Middle frontal gyrus (tissue), 1 donor: ENCODE measurements around the gene NELFCD.
"Not testable (repeated sequence)": the region's sequence is repeated elsewhere in the genome, so short reads cannot be mapped to it uniquely, and the experiment has no call there.

Source experiments
- DNase-seq: peaks from one replicate; pipeline ENCODE4 v3.0.0-alpha.2; 2015; ENCODE audit warnings: low spot score; ENCODE audit errors: extremely low spot score

NELFCD gene

GRCh38 chr20:58971429-58971828, 9.6 kb upstream of the NELFCD start:
- no peak for DNase-seq

DNA sequence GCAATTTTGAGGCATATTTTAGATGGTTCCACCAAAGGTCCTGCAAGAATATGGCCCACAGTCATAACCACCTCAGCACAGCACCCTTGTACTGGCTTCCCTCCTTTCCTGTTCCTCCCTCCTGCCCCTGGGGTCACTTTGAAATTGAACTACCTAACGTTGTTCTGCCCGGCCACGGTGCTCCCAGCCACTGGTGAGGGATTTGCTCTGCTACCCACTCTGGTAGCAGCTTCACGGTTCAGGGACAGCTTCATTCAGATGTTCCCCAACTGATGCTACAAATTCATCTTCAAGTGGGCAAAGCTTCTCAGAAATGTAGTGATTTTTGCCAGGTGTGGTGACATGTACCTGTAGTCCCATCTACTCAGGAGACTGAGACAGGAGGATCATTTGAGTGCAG, 7.9 kb upstream of the NELFCD start:
- DNase-seq = no peak

GRCh38 chr20:58973866-58974265, 7.2 kb upstream of the NELFCD start:
- DNase-seq = no peak

DNA sequence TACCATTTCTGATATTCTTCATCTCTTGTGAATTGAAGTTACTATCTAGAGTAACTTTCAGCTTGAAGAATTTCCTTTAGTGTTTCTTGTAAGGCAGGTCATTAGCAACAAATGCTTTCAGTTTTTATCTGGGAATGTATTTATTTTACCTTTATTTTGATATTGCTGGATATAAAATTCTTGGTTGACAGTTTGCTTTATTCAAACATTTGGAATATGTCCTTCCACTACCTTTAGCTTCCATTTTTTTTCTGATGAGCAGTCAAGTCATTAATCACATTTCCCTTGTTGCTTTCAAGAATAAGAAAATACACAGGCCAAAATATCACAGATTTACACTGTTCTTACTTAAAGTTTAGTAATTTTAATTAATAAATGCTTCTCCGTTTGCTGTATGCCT, 5.7 kb upstream of the NELFCD start:
- no peak for DNase-seq

DNA sequence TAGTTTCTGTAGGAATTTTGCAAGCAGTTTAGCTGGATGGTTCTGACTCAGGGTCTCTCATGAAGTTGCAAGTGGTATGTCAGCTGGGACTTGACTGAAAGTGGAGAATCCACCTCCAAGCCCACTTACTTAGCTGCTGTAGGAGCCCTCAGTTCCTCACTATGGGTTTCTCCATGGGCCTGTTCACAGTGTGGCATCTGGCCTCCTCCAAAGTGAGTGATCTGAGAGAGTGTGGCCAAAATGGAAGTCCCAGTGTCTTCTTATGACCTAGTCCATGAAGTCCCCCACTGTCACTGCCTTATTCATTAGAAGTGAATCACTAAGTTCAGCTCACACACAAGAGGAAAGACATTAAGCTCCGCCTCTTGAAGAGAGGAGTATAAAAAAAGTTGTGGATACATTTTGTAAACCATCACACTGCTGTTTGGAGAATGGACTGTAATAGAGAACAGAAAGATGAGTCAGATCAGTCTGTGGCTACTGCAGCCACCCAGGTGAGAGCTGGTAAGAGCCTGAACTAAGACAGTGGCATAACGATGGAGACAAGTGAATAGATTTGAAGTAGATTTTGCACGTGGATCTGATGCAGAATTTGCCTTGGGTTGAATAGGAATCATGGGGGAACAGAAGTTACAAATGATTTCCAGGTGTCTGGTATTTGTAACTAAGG, 4.9 kb upstream of the NELFCD start:
- no peak for DNase-seq

- DNase-seq = no peak
These were observed 2.5 kb upstream of the NELFCD start for GRCh38 chr20:58978351-58979190.

GRCh38 chr20:58981628-58982364, 740 bp downstream of the NELFCD start:
- DNase-seq = no peak

GRCh38 chr20:58982406-58983114, 1.5 kb downstream of the NELFCD start:
- no peak for DNase-seq

GRCh38 chr20:58983115-58983468, 2.0 kb downstream of the NELFCD start:
- not testable (repeated sequence) for DNase-seq

DNA sequence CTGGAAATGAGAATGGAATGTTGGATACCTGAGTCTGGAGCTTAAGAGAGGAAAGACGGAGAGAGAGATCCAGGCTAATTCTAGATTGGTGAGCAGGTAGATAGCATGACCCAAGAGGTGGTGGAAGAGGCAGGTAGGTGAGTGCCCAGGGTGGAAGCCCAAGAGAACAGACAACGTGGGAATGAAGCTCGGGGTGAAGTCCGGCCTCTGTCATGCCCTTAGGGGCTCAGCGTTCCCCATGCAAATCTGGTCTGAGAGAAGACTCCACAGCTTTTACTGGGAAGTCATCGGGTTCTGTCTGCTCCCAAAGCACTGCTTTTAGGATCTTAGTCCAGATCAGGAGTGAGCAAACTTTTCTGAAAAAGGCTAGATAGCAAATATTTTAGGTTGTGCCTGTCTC, 3.6 kb downstream of the NELFCD start:
- DNase-seq = no peak

- no peak for DNase-seq
These were observed 4.6 kb downstream of the NELFCD start for GRCh38 chr20:58985656-58986055.

DNA sequence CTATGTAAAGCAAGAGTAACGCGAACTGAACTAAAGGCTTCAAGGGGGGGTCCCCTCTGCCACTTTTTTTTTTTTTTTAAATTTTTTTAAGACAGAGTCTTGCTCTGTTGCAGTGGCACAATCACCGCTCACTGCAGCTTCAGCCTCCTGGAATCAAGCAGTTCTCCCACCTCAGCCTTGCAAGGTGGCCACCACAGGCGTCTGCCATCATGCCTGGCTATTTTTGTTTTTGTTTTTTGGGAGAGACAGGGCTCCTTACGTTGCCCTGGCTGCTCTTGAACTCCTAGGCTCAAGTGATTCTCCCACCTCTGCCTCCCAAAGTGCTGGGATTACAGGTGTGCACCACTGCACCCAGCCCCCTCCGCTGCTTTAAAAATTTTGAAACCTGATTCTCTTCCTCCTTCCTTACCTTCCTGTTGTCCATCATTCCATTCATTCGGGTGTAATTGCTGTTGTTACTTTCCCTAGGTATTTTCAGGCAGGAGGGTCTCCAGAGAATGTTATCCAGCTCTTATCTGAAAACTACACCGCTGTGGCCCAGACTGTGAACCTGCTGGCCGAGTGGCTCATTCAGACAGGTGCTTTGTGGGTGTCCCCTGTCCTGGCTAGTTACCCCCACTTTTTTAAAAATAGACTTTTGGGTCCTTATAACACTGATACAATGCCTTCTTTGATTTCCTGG, 5.4 kb downstream of the NELFCD start:
- DNase-seq = no peak

- no peak for DNase-seq
These were observed 6.0 kb downstream of the NELFCD start for GRCh38 chr20:58986968-58987517.

DNA sequence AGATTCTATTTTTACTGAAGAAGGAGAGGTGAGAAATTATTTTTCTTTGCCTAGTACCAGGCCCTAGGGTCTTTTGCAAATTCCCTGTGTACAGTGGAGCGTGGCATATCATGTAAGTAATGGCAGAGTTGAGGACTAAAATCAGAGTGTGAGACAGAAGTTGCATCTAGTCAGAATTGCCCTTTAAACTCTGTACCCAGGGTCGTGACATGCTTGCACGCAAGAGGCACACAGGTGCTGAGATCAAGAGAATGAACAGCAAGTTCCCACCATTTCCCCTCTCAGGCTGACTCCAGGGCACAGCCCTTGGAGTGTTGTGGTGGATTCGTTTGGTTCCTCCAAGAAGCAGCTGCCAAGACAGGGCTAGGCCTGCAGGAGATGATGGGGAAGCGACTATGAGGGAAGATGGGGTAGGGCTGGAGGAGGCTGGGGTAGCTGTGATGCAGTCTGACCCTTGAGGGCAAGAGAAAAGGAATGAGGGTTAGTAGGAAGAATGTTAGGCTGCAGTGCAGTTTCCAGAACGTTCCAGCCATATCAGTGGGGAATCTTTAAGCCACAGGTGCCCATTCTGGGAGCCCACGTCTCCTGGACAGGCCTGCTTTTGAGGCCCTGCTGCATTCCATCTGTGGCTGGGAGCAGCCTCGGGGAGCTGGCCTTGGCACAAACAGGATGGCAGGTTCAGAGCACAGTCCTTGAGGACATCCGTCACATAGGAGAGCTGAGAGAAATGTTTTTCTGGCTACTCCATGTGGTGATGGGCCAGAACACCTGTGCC, 6.9 kb downstream of the NELFCD start:
- DNase-seq = no peak

DNA sequence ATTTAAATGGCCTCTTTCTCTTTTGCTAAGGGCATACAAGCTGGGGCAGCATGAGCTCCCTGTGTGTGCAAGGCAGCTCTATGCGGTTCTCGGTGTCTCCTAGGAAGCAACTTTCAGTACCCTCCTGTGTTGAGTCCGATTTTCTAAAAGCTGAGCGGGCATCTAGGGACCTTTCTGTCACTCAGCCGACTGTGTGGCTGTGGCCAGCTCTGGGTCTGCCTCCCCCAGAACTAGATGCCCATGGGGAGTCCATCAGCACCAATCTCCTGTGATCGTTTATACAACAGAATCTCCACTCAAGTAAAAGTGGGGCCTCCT, 7.5 kb downstream of the NELFCD start:
- DNase-seq = no peak

- no peak for DNase-seq
These were observed 8.1 kb downstream of the NELFCD start for GRCh38 chr20:58989196-58989595.

DNA sequence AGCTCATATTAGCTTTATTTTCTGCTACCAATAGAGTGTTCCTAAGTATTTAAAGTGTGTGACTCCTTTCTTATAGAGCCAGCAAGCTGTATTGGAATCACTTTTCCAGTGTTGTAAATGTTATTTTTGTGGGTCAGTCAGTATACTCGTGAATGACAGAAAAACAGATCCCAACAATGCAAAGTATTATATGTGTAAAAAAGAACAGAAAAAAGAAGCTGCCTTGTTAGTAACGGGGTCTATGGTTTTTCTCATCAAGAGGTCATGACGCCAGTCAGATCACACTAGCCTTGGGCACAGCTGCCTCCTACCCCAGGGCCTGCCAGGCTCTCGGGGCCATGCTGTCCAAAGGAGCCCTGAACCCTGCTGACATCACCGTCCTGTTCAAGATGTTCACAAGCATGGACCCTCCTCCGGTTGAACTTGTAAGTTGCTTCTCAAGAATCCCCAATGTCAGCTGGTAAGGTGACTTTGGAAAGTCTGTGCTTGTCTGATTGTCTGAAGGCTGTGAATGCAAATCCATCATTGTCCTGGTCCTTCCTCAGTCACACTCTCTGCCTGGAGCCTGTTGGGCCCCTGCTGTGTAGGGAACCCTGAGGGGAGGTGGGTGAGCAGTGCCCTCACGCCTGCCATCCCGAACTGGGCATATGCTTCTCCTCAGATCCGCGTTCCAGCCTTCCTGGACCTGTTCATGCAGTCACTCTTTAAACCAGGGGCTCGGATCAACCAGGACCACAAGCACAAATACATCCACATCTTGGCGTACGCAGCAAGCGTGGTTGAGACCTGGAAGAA, 9.8 kb downstream of the NELFCD start:
- no peak for DNase-seq

DNA sequence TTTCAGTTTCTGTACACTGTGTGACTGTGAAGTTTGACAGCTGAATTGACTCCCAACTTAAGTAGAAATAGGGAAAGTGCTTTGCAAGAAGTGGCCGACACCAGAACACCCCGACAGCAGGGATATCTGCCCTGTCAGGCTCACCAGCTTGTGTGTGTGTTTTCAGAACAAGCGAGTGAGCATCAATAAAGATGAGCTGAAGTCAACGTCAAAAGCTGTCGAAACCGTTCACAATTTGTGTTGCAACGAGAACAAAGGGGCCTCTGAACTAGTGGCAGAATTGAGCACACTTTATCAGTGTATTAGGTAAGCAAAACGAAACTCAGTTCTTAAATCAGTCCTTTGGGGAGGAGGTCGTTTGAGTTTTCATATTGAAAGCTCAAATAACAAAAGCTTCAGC, 10.7 kb downstream of the NELFCD start:
- no peak for DNase-seq

DNA sequence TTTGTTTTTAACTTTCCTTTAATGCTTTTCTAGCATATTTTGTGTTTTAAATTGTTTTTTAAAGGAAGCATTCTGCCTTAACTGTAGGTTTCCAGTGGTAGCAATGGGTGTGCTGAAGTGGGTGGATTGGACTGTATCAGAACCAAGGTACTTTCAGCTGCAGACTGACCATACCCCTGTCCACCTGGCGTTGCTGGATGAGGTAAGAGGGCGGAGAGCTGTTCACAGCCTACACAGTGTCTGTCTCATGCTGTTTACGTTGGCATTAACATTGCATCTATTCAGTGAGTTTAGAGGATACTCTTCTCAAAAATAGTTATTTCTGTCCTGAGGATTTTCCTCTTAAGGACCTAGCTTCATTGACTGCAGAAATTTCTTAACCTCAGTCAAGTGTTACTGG, 11.9 kb downstream of the NELFCD start:
- no peak for DNase-seq
